IMR-90 (cell line): Measurements from ENCODE around the gene KCNQ1. TPM values are rescaled to one million over a fixed set of nuclear protein-coding genes. Genes with fewer than 3 reads are reported as not detected.

ENCODE experiments used
- ATAC-seq: fragments of 200-7000 bp; cut with Tn5 transposase; 2 replicates; pipeline ENCODE4 v1.9.1; 2020; ENCODE audit warnings: low read depth, mild to moderate bottlenecking, moderate library complexity
- BruUV-seq: library from RNA; stranded (reverse); fragments of 400-500 nt; replicated peaks from 2 replicates; lab custom pipeline; 2021; lab: Mats Ljungman, UMichigan
- CTCF ChIA-PET: fragments of 300-600 bp; formaldehyde crosslinking; extraction: SDS; loops from one replicate; lab custom pipeline; 2021; ENCODE audit warnings: antibody characterized with exemption; lab: Yijun Ruan, JAX
- POLR2A ChIA-PET: fragments of 300-600 bp; sonication (Branson Sonifier 250); formaldehyde crosslinking; loops from one replicate; lab custom pipeline; 2022; ENCODE audit warnings: antibody characterized with exemption; ENCODE audit not compliant: unreplicated experiment; lab: Charles Lee
- DNase-seq: peaks from one replicate; pipeline ENCODE4 v3.0.0; 2013
- H2AFZ ChIP-seq: replicated peaks from 2 replicates; pipeline ENCODE3; 2013; ENCODE audit warnings: low read length, mild to moderate bottlenecking; ENCODE audit not compliant: poor library complexity
- H2AK5ac ChIP-seq: 2 replicates; pipeline ENCODE4 v1.6.1; 2013; ENCODE audit warnings: low read depth, low read length, inconsistent platforms
- H2AK9ac ChIP-seq: replicated peaks from 2 replicates; pipeline ENCODE3; 2013; ENCODE audit warnings: mild to moderate bottlenecking, low read depth, low read length, moderate library complexity; ENCODE audit not compliant: poor library complexity
- H2BK120ac ChIP-seq: 2 replicates; pipeline ENCODE4 v1.6.1; 2013; ENCODE audit warnings: low read depth, low read length, inconsistent platforms
- H2BK15ac ChIP-seq: 3 replicates; pipeline ENCODE4 v1.6.1; 2013; ENCODE audit warnings: low read depth, low read length, inconsistent platforms
- H2BK20ac ChIP-seq: 2 replicates; pipeline ENCODE4 v1.6.1; 2013; ENCODE audit warnings: low read depth, mild to moderate bottlenecking, inconsistent platforms, low read length, moderate library complexity
- H2BK5ac ChIP-seq: 2 replicates; pipeline ENCODE4 v1.6.1; 2013; ENCODE audit warnings: mild to moderate bottlenecking, low read depth, low read length, inconsistent platforms; ENCODE audit not compliant: poor library complexity, severe bottlenecking
- H3K14ac ChIP-seq: replicated peaks from 2 replicates; pipeline ENCODE4 v1.6.1; 2013; ENCODE audit warnings: low read depth, low read length, inconsistent platforms
- H3K18ac ChIP-seq: 2 replicates; pipeline ENCODE4 v1.6.1; 2013; ENCODE audit warnings: low read depth, low read length, control low read depth
- H3K23ac ChIP-seq: 2 replicates; pipeline ENCODE4 v1.6.1; 2013; ENCODE audit warnings: low read depth, low read length, inconsistent platforms
- H3K27ac ChIP-seq: 2 replicates; pipeline ENCODE4 v1.5.1; 2013; ENCODE audit warnings: mild to moderate bottlenecking, control low read depth, low read length; ENCODE audit not compliant: insufficient read depth
- H3K27me3 ChIP-seq: 2 replicates; pipeline ENCODE4 v1.6.1; 2013; ENCODE audit warnings: low read length; ENCODE audit not compliant: control insufficient read depth, insufficient read depth
- H3K36me3 ChIP-seq: 2 replicates; pipeline ENCODE4 v1.6.1; 2013; ENCODE audit warnings: low read length, mixed read lengths; ENCODE audit not compliant: control insufficient read depth, insufficient read depth
- H3K4ac ChIP-seq: 2 replicates; pipeline ENCODE4 v1.6.1; 2013; ENCODE audit warnings: low read depth, low read length, inconsistent platforms
- H3K4me1 ChIP-seq: 2 replicates; pipeline ENCODE4 v1.6.1; 2013; ENCODE audit warnings: low read length, mixed read lengths; ENCODE audit not compliant: control insufficient read depth, insufficient read depth
- H3K4me2 ChIP-seq: 2 replicates; pipeline ENCODE4 v1.6.1; 2013; ENCODE audit warnings: low read depth, mild to moderate bottlenecking, control low read depth, low read length, moderate library complexity
- H3K4me3 ChIP-seq: 2 replicates; pipeline ENCODE4 v1.5.1; 2013; ENCODE audit warnings: low read depth, mild to moderate bottlenecking, control low read depth, low read length, moderate library complexity; ENCODE audit not compliant: insufficient read depth
- H3K56ac ChIP-seq: 2 replicates; pipeline ENCODE4 v1.6.1; 2013; ENCODE audit warnings: low read length, inconsistent platforms; ENCODE audit not compliant: insufficient read depth; ENCODE audit errors: extremely low read depth
- H3K79me1 ChIP-seq, 2 experiments: 2 replicates each; pipeline ENCODE4 v1.6.1; 2013; ENCODE audit warnings: low read length in 2 of 2, inconsistent platforms in 1 of 2, low read depth in 1 of 2
- H3K9ac ChIP-seq: 2 replicates; pipeline ENCODE4 v1.6.1; 2013; ENCODE audit warnings: low read depth, low read length, control low read depth
- H3K9me1 ChIP-seq: 2 replicates; pipeline ENCODE4 v1.6.1; 2013; ENCODE audit warnings: low read length, inconsistent platforms; ENCODE audit not compliant: insufficient read depth
- H3K9me3 ChIP-seq: 2 replicates; pipeline ENCODE4 v1.6.1; 2013; ENCODE audit warnings: low read length; ENCODE audit not compliant: control insufficient read depth, insufficient read depth
- H4K20me1 ChIP-seq: 2 replicates; pipeline ENCODE4 v1.6.1; 2013; ENCODE audit warnings: low read length, inconsistent platforms; ENCODE audit not compliant: insufficient read depth
- H4K5ac ChIP-seq: 2 replicates; pipeline ENCODE4 v1.6.1; 2013; ENCODE audit warnings: mild to moderate bottlenecking, low read depth, low read length, control low read depth
- H4K8ac ChIP-seq, 2 experiments: 2 replicates each; pipeline ENCODE4 v1.6.1; 2013; ENCODE audit warnings: low read depth in 2 of 2, low read length in 2 of 2, control low read depth in 1 of 2, inconsistent platforms in 1 of 2
- H4K91ac ChIP-seq: 2 replicates; pipeline ENCODE4 v1.6.1; 2013; ENCODE audit warnings: low read depth, low read length, inconsistent platforms; ENCODE audit not compliant: insufficient read depth
- CEBPB ChIP-seq: IDR thresholded peaks from 2 replicates; pipeline ENCODE4 v1.6.1; 2012; ENCODE audit warnings: low read depth, low read length, improper control_type of control experiment
- CHD1 ChIP-seq: IDR thresholded peaks from 2 replicates; pipeline ENCODE4 v1.6.1; 2012; ENCODE audit warnings: low read depth, low read length, improper control_type of control experiment
- MAFK ChIP-seq: IDR thresholded peaks from 2 replicates; pipeline ENCODE4 v1.6.1; 2012; ENCODE audit warnings: low read depth, low read length, improper control_type of control experiment
- MXI1 ChIP-seq: IDR thresholded peaks from 2 replicates; pipeline ENCODE4 v1.6.1; 2012; ENCODE audit warnings: low read depth, mild to moderate bottlenecking, low read length, moderate library complexity, borderline replicate concordance
- NFE2L2 ChIP-seq: fragments of 150-350 bp; IDR thresholded peaks from 2 replicates; pipeline ENCODE4 v1.6.1; 2016; ENCODE audit warnings: low read depth, mild to moderate bottlenecking, low read length
- WGBS, 2 experiments: methylation state at CpG; one replicate each; pipeline versions ENCODE4 v1.1.5 to v1.1.7; 2013; ENCODE audit warnings: missing lambda C conversion rate in 2 of 2; ENCODE audit not compliant: insufficient read length in 1 of 2; ENCODE audit errors: extremely low coverage in 2 of 2; 5-methylcytosine and 5-hydroxymethylcytosine counted together
- dilution Hi-C: fragments of 300-500 bp; cut with HindIII; formaldehyde crosslinking; loops from one replicate; pipeline ENCODE4 v1.14.3; 2018; ENCODE audit warnings: low sequenced_read_pairs; ENCODE audit not compliant: unreplicated experiment
- in situ Hi-C: fragments of 300-500 bp; cut with MboI; formaldehyde crosslinking; loops from 3 replicates; pipeline ENCODE4 v1.14.3; 2019; ENCODE audit warnings: low sequenced_read_pairs, inconsistent platforms, mixed read lengths
- intact Hi-C: fragments of 100-400 bp; cut with micrococcal nuclease; formaldehyde crosslinking; loops from 2 replicates; pipeline ENCODE4 v1.10.0; 2022
- polyA plus RNA-seq, 3 experiments: library from polyadenylated mRNA; depleted of rRNA; stranded (reverse); fragments of >200 nt; gene quantifications; 2 replicates each; pipeline ENCODE4 v1.2.3, GENCODE V29; 2012; ENCODE audit warnings: low replicate concordance in 1 of 3
- total RNA-seq: library from RNA; depleted of rRNA; stranded (reverse); fragments of >200 nt; gene quantifications from 2 replicates; pipeline ENCODE4 v1.2.3, GENCODE V29; 2012

KCNQ1 gene
- total and polyA plus RNA-seq, 2 of the 4 experiments (the other 2 are of a cell fraction): 0.07 TPM; not detected in 1

- ChIA-PET CTCF (interaction anchor here (0.6 to 1.6 kb wide), 2 partner anchors 109 to 1321 kb away, joined by 3 to 6 read pairs; no protein-coding TSS in a partner anchor), POLR2A (no interaction called here)
- Histone ChIP-seq H3K4me2 (no peak overlapping the region), H3K36me3 (no peaks in the 10 kb centered on the region), H4K8ac (no peak overlapping the region), H3K14ac (no peak overlapping the region), H3K27ac (no peak overlapping the region), H2BK120ac (no peak overlapping the region), H4K5ac (no peak overlapping the region), H3K4ac (no peak overlapping the region), H3K4me3 (no peak overlapping the region), H2AK5ac (no peak overlapping the region), H2AK9ac (no peak overlapping the region), H4K91ac (no peak overlapping the region), H2AFZ (no peak overlapping the region), H2BK20ac (no peak overlapping the region), H3K23ac (no peak overlapping the region), H3K27me3 (peaks cover 16% of the 10 kb centered on the region), H3K9ac (no peak overlapping the region), H2BK5ac (no peak overlapping the region), H3K9me3 (no peaks in the 10 kb centered on the region), H3K79me1 (no peaks in the 10 kb centered on the region), H3K56ac (no peak overlapping the region), H4K20me1 (no peaks in the 10 kb centered on the region), H3K18ac (no peak overlapping the region), H3K9me1 (no peaks in the 10 kb centered on the region), H2BK15ac (no peak overlapping the region), H3K4me1 (no peaks in the 10 kb centered on the region)
- TF ChIP-seq MXI1 (no peak), MAFK (no peak), CEBPB (no peak), NFE2L2 (no peak), CHD1 (no peak)
- ATAC-seq (no peak), DNase-seq (no peak)
- WGBS, 2 experiments: 69% methylated on average over 12 of the region's 43 CpGs; no CpG with 5 or more reads in 1 of the 2 experiments
- dilution Hi-C loops (no loop called here), in situ Hi-C loops (no loop called here), intact Hi-C loops (no loop called here)
- no TSS peak for BruUV-seq
Measured at GRCh38 chr11:2413742-2414579, 30.8 kb upstream of the KCNQ1 start.
